Measurements from ENCODE around the gene GRAMD1A. TPM values are rescaled to one million over a fixed set of nuclear protein-coding genes. Genes with fewer than 3 reads are reported as not detected.
"Not testable (repeated sequence)": the region's sequence is repeated elsewhere in the genome, so short reads cannot be mapped to it uniquely, and the experiment has no call there.

Gene GRAMD1A
- total RNA-seq, 1 donor from 2014 or later, result 25.5 TPM

GRCh38 chr19:35011737-35012682, 11.9 kb downstream of the GRAMD1A start:
- DNase-seq (no peak), ATAC-seq (ENCODE audit: poor library complexity) (no peak)
- intact Hi-C loops (cut with DNase I), result loop anchor here (2.0 kb wide), 1 partner anchor 39 kb away; no protein-coding TSS in a partner anchor

DNA sequence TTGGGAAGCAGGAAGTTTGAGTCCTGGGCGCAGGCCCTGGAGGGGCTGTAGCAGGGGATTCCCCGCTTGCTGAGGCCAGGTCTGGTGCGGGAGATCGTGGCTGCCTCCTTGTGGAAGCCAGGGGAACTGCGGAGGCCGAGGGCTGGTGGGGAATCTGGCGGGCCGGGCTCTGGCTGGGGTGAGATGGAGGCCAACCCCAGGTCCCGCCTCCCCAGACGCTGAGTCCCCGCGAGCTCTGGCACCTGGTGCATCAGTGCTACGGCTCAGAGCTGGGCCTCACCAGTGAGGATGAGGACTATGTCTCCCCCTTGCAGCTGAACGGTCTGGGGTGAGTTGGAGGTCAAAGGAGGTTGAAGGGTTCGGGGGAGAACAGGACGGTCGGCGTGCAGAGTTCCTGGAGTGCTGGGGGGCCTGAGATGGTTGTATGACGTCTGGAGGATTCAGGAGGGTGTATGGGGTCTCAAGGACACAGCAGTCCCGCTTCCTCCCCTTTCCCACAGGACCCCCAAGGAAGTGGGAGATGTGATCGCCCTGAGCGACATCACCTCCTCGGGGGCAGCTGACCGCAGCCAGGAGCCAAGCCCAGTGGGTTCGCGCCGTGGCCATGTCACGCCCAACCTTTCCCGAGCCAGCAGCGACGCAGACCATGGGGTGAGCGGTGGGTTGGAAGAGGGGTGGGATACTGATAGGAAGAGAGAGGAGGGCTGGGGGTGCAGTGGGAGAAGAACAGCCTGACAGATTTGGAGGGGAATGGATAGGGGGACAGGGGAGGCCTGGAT, 13.1 kb downstream of the GRAMD1A start:
- intact Hi-C loops (cut with DNase I), result loop anchor here (2.0 kb wide), 1 partner anchor 40 kb away; no protein-coding TSS in a partner anchor
- peak; percentile 88 for DNase-seq

DNA sequence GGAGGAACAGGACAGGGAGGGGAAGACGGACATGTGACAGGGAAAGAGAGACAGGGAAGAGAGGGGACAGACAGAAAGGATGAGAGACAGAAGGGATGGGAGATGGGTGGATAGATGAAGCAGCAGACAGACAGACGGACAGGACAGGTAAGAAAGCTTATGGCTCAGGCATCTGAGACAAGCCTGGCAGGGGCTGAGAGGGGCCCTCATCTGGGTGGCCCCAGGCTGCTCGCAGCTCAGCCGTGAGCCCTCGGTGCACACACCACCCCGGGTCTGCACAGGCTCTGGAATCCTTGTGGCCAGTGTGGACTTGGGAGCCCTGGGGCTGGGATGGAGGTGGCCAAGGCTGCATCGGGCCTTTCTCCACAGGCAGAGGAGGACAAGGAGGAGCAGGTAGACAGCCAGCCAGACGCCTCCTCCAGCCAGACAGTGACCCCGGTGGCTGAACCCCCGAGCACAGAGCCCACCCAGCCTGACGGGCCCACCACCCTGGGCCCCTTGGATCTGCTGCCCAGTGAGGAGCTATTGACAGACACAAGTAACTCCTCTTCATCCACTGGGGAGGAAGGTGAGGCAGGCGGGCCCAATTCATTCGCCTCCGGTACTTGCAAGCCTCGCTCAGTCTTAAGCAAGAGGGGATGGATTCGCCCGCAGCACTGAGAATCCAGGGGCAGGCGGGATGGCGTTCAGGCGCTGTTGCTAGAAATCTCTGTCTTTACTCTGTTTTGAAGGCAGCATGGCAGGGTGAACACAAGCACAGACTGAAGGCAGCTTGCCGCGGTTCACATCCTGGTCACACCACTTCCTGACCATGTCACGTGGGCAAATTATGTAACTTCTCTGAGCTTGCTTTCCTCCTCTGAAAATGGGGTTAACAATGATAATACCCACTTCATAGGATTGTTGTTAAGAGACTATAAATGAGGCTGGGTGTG, 14.0 kb downstream of the GRAMD1A start:
- ATAC-seq (ENCODE audit: poor library complexity), result no peak
- DNase-seq, result no peak
- intact Hi-C loops (cut with DNase I), result loop anchor here (2.0 kb wide), 1 partner anchor 41 kb away; no protein-coding TSS in a partner anchor

More for the DNA sequence above, 13.1 kb downstream of the GRAMD1A start:
- ATAC-seq (ENCODE audit: poor library complexity), result peak; percentile 79

DNA sequence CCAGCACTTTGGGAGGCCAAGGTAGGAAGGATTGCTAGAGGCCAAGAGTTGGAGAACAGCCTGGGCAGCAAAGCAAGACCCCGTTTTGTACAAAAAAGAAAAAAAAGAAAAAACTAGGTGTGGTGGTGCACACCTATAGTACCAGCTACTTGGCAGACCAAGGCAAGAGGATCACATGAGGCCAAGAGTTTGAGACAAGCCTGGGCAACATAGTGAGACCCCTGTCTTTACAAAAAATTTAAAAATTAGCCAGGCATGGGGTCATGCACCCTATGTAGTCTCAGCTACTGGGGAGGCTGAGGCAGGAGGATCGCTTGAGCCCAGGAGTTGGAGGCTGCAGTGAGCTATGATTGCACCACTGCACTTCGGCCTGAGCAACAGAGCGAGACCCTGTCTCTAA, 14.7 kb downstream of the GRAMD1A start:
- ATAC-seq (ENCODE audit: poor library complexity); intact Hi-C loops (cut with DNase I); DNase-seq: not testable (repeated sequence)

- ATAC-seq (ENCODE audit: poor library complexity) (no peak), DNase-seq (no peak)
- intact Hi-C loops (cut with DNase I), result no loop called here
Measured at GRCh38 chr19:35015270-35015953, 15.3 kb downstream of the GRAMD1A start.

- intact Hi-C loops (cut with DNase I), result no loop called here
- no peak for DNase-seq
- ATAC-seq (ENCODE audit: poor library complexity), result no peak
Measured at GRCh38 chr19:35015954-35016351, 15.8 kb downstream of the GRAMD1A start.

DNA sequence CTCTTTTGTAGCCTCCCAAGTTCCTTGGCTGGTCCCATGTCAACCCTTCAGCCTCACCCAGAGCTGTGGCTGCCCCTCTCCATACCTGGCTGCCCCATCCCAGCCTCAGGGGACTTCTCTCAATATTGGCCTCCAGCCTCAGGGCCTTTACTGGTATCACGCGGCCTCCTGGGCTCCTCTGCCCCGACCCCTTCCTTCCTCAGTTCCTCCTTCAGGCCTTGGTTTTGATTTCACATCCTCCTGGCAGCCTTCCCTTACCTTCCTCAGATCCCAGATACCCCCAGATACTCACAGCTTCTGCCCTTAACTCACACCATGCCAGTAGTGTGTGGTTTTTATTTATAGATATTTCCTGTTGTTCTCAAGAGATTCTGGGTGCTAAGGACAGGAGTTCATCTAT, 17.4 kb downstream of the GRAMD1A start:
- intact Hi-C loops (cut with DNase I), result no loop called here
- peak; percentile 30 for DNase-seq
- no peak for ATAC-seq (ENCODE audit: poor library complexity)

DNA sequence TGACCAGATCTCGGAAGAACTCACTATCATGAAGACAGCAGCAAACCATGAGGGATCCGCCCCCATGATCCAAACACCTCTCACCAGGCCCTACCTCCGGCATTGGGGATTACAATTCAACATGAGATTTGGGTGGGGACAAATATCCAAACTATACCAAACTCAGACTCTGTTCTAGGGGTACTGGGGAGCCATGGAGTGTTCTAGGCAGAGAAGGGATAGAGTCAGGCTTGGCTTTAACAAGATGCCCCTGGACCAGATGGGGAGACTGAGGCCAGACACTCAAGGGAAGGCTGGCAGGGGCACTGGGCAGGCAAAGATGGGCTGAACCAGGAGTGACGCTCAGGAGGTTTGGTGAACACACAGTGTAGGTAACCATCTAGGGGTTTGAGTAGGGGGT, 18.3 kb downstream of the GRAMD1A start:
- intact Hi-C loops (cut with DNase I), result no loop called here
- no peak for DNase-seq
- ATAC-seq (ENCODE audit: poor library complexity), result no peak

- intact Hi-C loops (cut with DNase I), result no loop called here
- DNase-seq (peak; percentile 37), ATAC-seq (ENCODE audit: poor library complexity) (no peak)
Measured at GRCh38 chr19:35019144-35019543, 19.0 kb downstream of the GRAMD1A start.

DNA sequence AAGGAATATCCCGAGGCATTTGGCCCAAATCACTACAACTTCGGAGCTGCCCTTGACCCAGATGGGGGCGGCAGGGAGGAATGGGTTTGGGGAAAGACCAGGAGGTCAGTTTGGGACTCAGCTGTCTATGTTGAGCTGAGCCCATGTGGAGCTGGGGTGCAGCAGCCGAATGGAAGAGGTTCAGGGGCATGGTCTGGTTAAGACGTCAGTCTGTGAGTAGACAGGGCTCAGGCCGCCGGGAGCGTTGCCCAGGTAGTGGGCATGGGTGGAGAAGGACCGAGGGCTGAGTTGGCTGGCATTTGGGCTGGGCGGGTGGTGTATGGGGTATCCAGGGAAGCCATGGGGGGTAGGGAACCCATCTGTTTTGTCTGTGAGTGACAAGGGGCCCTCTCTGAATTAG, 20.9 kb downstream of the GRAMD1A start:
- DNase-seq (peak; percentile 33), ATAC-seq (ENCODE audit: poor library complexity) (no peak)
- intact Hi-C loops (cut with DNase I), result no loop called here

DNA sequence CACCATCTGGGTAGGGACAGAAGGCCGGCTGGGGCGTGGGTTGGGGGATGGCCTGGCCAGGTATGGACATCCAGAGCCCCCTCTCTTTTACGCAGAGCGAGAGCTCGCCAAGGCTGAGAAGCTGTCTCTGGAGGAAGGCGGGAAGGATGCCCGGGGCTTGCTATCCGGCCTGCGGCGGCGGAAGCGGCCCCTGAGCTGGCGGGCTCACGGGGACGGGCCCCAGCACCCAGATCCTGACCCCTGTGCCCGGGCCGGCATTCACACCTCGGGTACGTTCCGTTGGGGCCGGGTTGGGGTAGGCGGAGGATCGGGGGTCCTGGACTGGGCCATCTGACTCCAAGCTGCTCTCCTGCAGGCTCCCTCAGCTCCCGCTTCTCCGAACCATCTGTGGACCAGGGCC, 21.5 kb downstream of the GRAMD1A start:
- intact Hi-C loops (cut with DNase I), result no loop called here
- ATAC-seq (ENCODE audit: poor library complexity), result no peak
- peak; percentile 37 for DNase-seq

DNA sequence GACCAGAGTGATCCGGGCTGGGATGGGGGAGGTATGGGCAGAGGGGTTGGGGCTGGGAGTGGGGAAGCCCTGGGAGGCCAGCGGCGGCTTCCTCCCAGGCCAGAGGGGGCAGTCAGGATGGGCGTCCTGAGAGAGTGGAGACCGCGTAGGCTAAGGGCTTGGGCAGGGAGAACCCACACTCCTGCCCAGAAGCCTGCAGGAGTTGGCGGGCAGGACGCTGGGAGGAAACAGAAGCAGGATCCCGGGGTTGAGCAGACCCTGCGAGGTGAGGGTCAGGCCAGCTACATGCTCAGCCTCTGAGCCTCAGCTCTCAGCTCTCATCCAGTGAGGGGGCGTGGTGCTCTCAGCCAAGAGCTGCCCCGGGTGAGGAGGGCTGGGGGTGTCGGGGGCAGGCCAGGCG, 22.3 kb downstream of the GRAMD1A start:
- no peak for DNase-seq
- no peak for ATAC-seq (ENCODE audit: poor library complexity)
- intact Hi-C loops (cut with DNase I), result no loop called here

- DNase-seq (peak; percentile 51), ATAC-seq (ENCODE audit: poor library complexity) (peak; percentile 33)
- intact Hi-C loops (cut with DNase I), result no loop called here
Measured at GRCh38 chr19:35023428-35023827, 23.3 kb downstream of the GRAMD1A start.

GRCh38 chr19:35024095-35024494, 24.0 kb downstream of the GRAMD1A start:
- ATAC-seq (ENCODE audit: poor library complexity) (no peak), DNase-seq (peak; percentile 38)
- intact Hi-C loops (cut with DNase I), result no loop called here

DNA sequence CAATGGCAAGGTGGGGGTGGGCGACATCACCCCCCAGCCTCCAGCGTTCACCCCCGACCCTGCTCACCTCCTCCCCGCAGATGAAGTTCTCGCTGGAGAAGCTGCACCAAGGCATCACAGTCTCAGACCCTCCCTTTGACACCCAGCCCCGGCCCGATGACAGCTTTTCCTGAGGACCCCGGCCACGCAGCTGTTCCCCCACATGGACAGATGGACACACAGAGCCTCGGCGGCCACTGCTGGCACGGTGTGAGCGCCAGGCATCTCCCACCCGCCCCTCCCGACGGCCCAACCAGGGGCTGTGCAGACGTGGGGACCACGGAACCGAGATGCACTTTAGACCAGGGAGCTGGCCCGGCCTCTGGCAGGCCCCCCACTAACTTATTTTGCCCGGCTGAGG, 25.8 kb downstream of the GRAMD1A start:
- peak; percentile 15 for DNase-seq
- ATAC-seq (ENCODE audit: poor library complexity), result no peak
- intact Hi-C loops (cut with DNase I), result no loop called here

DNA sequence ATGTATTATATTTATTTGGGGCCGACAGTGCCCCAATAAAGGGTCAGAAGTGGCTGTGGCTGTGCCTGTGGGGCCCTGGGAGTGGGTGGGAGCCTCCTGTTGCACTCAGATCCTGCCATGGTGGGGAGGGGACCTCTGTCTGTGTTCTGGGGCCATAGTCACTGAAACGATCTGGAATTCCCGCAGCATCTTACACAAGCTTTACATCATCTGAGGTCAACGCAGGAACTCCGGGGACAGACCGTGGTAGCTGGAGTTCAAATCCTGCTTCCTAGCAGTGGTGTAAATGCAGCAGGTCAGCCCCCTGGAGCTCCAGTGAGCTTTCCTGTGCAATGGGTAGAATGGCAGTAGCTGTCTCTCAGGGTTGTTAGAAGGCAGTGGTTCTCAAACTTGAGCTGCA, 26.3 kb downstream of the GRAMD1A start:
- intact Hi-C loops (cut with DNase I), result no loop called here
- peak; percentile 13 for DNase-seq
- ATAC-seq (ENCODE audit: poor library complexity), result no peak

DNA sequence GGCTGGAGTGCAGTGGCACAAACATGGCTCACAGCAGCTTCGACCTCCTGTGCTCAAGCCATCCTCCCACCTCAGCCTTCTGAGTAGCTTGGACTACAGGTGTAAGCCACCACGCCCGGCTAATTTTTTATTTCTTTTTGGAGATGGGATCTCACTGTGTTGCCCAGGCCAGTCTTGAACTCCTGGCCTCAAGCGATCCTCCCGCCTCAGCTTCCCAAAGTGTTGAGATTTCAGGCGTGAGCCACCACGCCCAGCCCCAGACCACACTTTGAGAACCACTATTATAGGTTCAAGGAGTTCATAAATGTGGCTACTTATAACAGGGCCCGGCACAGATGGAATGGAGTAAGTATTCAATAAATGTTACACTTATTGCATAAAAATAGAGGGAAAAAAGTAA, 26.9 kb downstream of the GRAMD1A start:
- no peak for ATAC-seq (ENCODE audit: poor library complexity)
- intact Hi-C loops (cut with DNase I), result no loop called here
- DNase-seq, result peak; percentile 17

All from Right ventricle myocardium superior (tissue), 1 donor.